Measurements from ENCODE around the gene KCNK7. TPM values are rescaled to one million over a fixed set of nuclear protein-coding genes. Genes with fewer than 3 reads are reported as not detected.

The KCNK7 gene
- total RNA-seq, 2 experiments from 2014 or later, result 0.29 to 0.31 TPM

DNA sequence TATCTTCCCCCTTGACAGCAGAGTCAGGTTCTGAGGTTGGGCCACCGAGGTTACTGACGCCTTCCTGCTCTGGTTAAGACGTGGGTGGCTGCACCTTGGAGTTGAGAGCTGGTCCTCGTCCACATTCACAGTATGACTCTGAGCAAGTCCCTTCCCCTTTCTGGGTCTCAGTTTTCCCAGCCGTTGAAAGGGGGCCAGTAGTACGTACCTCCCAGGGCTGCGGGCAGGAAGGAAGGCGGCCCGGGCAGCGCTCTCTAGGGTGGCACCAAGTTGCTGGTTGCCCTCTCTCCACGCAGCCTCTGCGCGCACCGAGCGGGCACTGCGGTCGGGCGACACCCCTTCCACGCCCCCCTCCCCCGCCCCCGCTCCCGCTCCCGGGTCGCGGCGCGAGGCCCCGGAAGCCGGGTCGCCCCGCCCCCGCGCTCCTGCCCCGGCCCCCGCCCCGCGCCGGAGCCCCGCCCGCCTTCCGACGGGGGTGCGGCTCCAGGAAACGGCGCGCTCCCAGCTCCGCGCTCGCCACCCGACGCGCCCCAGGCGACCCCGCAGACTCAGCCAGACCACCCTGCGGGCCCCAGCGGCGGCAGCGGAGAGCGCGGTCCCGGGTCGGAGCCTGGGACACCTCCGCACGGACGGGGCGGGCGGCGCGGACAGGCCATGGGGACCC, 19.9 kb downstream of the KCNK7 start, which contains the start of gene EHBP1L1:
Gene EHBP1L1, plus strand, starts transcription at position 486 of the 664 bp plus-strand sequence. CDS start 250 bp downstream, outside the sequence.
- CTCF ChIA-PET, result interaction anchor here (0.5 to 8.9 kb wide), 6 partner anchors 13 to 284 kb away, joined by 3 to 176 read pairs (median 4); partner anchors contain the start of gene MUS81
- H3K27ac Mint-ChIP-seq, result peak within 1 kb of the TSS; percentile 93
- H3K9me3 Mint-ChIP-seq, result no peaks in the 10 kb centered on the region
- H3K4me1 Mint-ChIP-seq (ENCODE audit: low read depth), result peaks cover 47% of the 10 kb centered on the region
- DNase-seq, result peak; percentile 87
- no peaks in the 10 kb centered on the region for H3K27me3 Mint-ChIP-seq
- intact Hi-C loops (cut with micrococcal nuclease), result loop anchor here (1.0 to 2.0 kb wide), 4 partner anchors 40 to 283 kb away; partner anchors contain the start of genes CFL1, PCNX3 and SIPA1
- peaks cover 41% of the 10 kb centered on the region for H3K36me3 Mint-ChIP-seq
- POLR2A ChIA-PET, result interaction anchor here (0.7 to 3.7 kb wide), 13 partner anchors 8 to 157 kb away, joined by 3 to 68 read pairs (median 5); partner anchors contain the start of genes KCNK7, MAP3K11, NEAT1 and PCNX3
- peak within 1 kb of the TSS; percentile 90 for H3K4me3 Mint-ChIP-seq

DNA sequence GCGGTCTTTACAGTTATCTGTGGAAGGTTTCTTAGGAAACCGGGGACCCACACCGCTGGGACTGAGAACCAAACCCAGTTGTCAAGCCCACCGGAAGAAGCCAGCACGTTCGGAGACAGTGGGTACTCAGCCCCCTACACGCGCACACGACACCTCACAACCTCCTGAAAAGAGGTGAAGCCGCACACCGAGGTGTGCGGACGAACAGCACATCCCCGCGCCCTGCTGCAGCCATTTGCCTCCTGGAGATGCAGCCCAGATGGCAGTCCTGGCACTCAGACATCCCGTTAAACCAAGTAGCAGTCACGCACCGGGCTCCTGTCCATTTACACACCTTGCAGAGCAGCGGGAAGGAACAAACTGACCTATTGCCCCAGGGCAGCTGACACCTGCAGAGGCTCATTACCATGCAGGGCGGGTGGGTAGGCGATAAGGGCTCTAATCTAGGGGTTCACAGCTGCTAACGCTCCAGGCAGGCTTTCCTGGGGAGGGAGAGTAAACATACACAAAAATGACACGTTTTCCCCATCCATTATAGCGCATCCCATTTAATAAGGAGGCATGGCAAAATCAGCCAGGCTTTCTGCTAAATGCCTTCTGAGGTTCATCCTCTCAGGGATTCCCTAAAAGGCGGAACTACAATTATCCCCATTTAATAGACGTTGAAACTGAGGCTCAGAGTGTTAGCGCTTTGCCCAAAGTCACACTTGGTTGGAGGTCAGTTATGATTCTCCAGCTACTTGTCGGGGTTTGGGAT, 20.6 kb downstream of the KCNK7 start:
- Mint-ChIP-seq H3K36me3 (peaks cover 40% of the 10 kb centered on the region), H3K9me3 (no peaks in the 10 kb centered on the region), H3K4me1 (ENCODE audit: low read depth) (peaks cover 50% of the 10 kb centered on the region), H3K4me3 (peak overlapping the region; percentile 90), H3K27ac (peak overlapping the region; percentile 93), H3K27me3 (no peaks in the 10 kb centered on the region)
- no peak for DNase-seq
- ChIA-PET CTCF (interaction anchor here (0.9 to 8.9 kb wide), 5 partner anchors 12 to 285 kb away, joined by 3 to 176 read pairs (median 4); partner anchors contain the start of gene MUS81), POLR2A (interaction anchor here (0.7 to 3.7 kb wide), 12 partner anchors 9 to 156 kb away, joined by 3 to 68 read pairs (median 4); partner anchors contain the start of genes KCNK7, MAP3K11, NEAT1 and PCNX3)
- intact Hi-C loops (cut with micrococcal nuclease), result loop anchor here (1.0 to 5.0 kb wide), 8 partner anchors 13 to 284 kb away; partner anchors contain the start of genes CFL1, PCNX3, SIPA1 and SLC25A45

DNA sequence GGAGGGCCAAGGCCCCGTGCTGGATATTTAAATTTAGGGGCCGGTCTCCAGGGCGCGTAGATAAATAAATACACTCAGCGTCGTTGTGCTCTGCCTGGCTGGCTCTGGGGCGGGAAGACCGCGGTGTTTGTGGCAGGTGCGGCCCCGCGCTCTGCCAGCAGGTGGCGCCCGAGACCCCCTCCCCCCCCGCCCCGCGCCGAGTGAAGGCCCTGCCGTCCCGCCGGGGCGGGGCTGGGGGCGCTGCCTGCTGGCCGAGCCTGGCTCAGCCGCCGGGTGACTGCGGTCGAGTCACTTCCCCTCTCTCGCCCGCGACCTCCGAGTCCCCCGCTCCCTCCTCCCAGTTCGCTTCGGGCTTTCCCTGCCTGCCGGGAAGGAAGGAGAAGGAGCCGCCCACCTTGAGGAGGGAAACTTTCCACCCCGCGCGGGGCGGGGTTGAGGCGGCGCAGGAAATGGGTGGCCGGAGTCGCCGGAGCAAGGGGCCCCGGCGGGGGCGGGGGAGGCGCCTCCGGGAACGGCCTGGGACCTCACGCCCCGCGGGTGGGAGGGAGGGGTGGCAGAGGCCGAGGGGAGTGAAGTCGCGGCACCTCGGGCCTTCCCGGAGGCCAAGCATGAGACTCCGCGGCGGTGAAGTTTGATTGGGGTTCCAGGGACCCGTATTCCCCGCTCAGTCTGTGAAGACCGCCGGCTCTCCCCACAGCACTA, 21.3 kb downstream of the KCNK7 start:
- intact Hi-C loops (cut with micrococcal nuclease), result loop anchor here (1.0 to 5.0 kb wide), 7 partner anchors 14 to 285 kb away; partner anchors contain the start of genes CFL1, SIPA1 and SLC25A45
- peak; percentile 96 for DNase-seq
- Mint-ChIP-seq H3K27ac (peak overlapping the region; percentile 93), H3K27me3 (no peaks in the 10 kb centered on the region), H3K36me3 (peaks cover 32% of the 10 kb centered on the region), H3K4me3 (peak overlapping the region; percentile 90), H3K4me1 (ENCODE audit: low read depth) (peaks cover 50% of the 10 kb centered on the region), H3K9me3 (no peaks in the 10 kb centered on the region)
- POLR2A ChIA-PET, result interaction anchor here (1.6 to 3.7 kb wide), 6 partner anchors 14 to 151 kb away, joined by 7 to 68 read pairs (median 14); partner anchors contain the start of genes MAP3K11, NEAT1 and PCNX3
- CTCF ChIA-PET, result interaction anchor here (0.7 to 8.9 kb wide), 7 partner anchors 14 to 49 kb away, joined by 3 to 176 read pairs (median 43); partner anchors contain the start of genes KCNK7, MAP3K11, PCNX3 and SCYL1

DNA sequence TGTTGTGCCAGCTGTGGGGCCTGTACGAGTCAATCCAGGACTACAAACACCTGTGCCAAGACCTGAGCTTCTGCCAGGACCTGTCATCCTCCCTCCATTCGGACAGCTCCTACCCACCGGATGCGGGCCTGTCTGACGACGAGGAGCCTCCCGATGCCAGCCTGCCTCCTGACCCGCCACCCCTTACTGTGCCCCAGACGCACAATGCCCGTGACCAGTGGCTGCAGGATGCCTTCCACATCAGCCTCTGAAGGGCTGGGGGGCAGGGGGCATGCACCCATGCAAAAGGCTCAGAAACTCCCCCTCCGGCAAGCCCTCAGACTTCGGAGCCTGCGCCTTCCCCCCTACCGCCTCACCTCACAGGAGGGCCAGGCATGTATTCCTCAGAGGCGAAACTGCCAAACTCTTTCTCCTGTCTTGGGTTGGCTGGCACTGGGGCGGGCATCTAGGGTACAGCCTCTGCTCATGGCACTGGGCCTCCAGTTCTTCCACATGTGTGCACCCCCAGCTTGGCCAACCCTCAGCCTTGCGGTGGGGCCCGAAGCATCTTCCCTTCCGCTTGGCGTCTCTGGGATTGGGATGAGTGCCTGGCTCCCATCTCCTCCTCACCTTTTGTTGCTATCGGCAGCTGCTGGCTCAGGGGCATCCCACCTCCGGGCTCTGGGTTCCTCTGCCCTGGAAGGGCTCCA, 22.1 kb downstream of the KCNK7 start:
- Mint-ChIP-seq H3K27me3 (no peaks in the 10 kb centered on the region), H3K4me3 (peak overlapping the region; percentile 79), H3K27ac (peak overlapping the region; percentile 83), H3K36me3 (peaks cover 32% of the 10 kb centered on the region), H3K4me1 (ENCODE audit: low read depth) (peaks cover 52% of the 10 kb centered on the region), H3K9me3 (no peaks in the 10 kb centered on the region)
- intact Hi-C loops (cut with micrococcal nuclease), result loop anchor here (1.0 to 5.0 kb wide), 7 partner anchors 15 to 285 kb away; partner anchors contain the start of genes CFL1, SIPA1 and SLC25A45
- peak; percentile 62 for DNase-seq
- POLR2A ChIA-PET, result interaction anchor here (0.5 to 3.2 kb wide), 8 partner anchors 13 to 1328 kb away, joined by 3 to 17 read pairs (median 4); partner anchors contain the start of gene PCNX3
- CTCF ChIA-PET, result interaction anchor here (0.6 to 8.9 kb wide), 17 partner anchors 11 to 258 kb away, joined by 3 to 176 read pairs (median 4); partner anchors contain the start of genes KCNK7, LTBP3, MAP3K11 and PCNX3

DNA sequence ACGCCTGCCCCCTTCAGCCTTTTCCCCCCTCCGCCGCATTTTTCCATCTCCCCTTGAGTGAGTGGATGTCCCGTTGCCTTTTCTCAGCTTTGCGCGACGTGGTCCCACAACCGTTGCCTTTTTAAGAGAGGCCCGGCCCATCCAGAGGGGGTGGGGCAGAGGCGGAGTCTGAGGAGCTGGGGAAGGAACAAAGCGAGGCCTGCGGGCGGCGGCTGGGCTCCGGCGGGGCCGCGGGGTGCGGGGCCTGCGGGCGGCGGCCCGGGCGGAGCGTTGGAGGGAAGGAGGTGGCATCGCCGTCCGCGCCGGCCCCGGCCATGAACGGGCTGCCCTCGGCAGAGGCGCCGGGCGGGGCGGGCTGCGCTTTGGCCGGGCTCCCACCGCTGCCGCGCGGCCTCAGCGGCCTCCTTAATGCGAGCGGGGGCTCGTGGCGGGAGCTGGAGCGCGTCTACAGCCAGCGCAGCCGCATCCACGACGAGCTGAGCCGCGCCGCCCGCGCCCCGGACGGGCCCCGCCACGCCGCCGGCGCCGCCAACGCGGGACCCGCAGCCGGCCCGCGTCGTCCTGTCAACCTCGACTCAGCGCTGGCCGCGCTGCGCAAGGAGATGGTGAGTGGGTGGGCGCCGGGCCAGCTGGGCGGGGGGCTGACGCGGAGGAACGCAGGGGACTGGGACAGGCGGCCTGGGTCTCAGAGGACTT, 23.1 kb downstream of the KCNK7 start, which contains the start of gene FAM89B:
Gene FAM89B, plus strand, starts transcription at position 183 of the 696 bp plus-strand sequence. Its CDS starts 132 bp downstream, at position 315.
- intact Hi-C loops (cut with micrococcal nuclease), result loop anchor here (5.0 kb wide), 2 partner anchors 80 to 190 kb away; partner anchors contain the start of gene SLC25A45
- Mint-ChIP-seq H3K36me3 (peaks cover 31% of the 10 kb centered on the region), H3K4me3 (peak within 1 kb of the TSS; percentile 100), H3K27ac (peak within 1 kb of the TSS; percentile 84), H3K27me3 (no peaks in the 10 kb centered on the region), H3K9me3 (no peaks in the 10 kb centered on the region), H3K4me1 (ENCODE audit: low read depth) (peaks cover 47% of the 10 kb centered on the region)
- DNase-seq, result peak; percentile 93
- CTCF ChIA-PET, result interaction anchor here (0.5 to 8.9 kb wide), 22 partner anchors 11 to 208 kb away, joined by 3 to 176 read pairs (median 3); partner anchors contain the start of genes KCNK7, LTBP3, MAP3K11 and PCNX3
- POLR2A ChIA-PET, result interaction anchor here (0.8 to 3.2 kb wide), 11 partner anchors 14 to 75 kb away, joined by 3 to 21 read pairs (median 4); partner anchors contain the start of gene PCNX3

DNA sequence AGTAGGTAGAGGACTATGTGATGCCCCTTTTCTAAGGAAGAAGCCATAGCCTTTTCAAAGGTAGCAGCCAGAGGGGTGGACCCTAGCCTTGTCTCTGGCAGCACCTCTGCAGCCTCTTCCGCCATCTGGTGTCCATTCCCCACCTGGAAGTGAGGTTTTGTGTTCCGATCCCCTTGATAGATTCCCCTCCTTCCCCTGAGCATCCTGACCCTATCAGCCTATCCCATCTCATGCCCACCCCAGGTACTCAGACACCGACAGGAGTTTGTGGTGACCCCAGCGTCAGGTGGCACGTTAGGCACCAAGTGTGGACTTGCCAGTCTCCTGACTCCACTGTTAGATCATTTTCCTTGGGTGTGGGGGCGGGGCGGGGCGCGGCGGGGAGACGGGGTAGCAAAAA, 23.7 kb downstream of the KCNK7 start:
- Mint-ChIP-seq H3K4me3 (peak overlapping the region; percentile 100), H3K27me3 (no peaks in the 10 kb centered on the region), H3K36me3 (peaks cover 31% of the 10 kb centered on the region), H3K9me3 (no peaks in the 10 kb centered on the region), H3K4me1 (ENCODE audit: low read depth) (peaks cover 50% of the 10 kb centered on the region), H3K27ac (peak overlapping the region; percentile 84)
- intact Hi-C loops (cut with micrococcal nuclease), result loop anchor here (5.0 kb wide), 2 partner anchors 80 to 190 kb away; partner anchors contain the start of gene SLC25A45
- POLR2A ChIA-PET, result interaction anchor here (0.9 to 3.8 kb wide), 7 partner anchors 12 to 65 kb away, joined by 3 to 28 read pairs (median 5); partner anchors contain the start of genes LTBP3 and PCNX3
- CTCF ChIA-PET, result interaction anchor here (1.0 to 8.9 kb wide), 14 partner anchors 11 to 74 kb away, joined by 3 to 176 read pairs (median 6); partner anchors contain the start of genes KCNK7, LTBP3, MAP3K11 and PCNX3
- DNase-seq, result peak; percentile 63

DNA sequence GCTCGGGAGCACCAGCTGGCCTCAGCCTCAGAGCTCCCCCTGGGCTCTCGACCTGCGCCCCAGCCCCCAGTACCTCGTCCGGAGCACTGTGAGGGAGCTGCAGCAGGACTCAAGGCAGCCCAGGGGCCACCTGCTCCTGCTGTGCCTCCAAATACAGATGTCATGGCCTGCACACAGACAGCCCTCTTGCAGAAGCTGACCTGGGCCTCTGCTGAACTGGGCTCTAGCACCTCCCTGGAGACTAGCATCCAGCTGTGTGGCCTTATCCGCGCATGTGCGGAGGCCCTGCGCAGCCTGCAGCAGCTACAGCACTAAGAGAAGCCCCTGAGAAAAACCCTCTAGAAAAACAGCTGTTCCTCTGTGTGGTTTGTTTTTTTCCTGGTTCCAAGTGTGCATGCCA, 24.2 kb downstream of the KCNK7 start:
- peaks cover 55% of the 10 kb centered on the region for H3K4me1 Mint-ChIP-seq (ENCODE audit: low read depth)
- H3K4me3 Mint-ChIP-seq, result peak overlapping the region; percentile 100
- peak overlapping the region; percentile 84 for H3K27ac Mint-ChIP-seq
- no peak for DNase-seq
- intact Hi-C loops (cut with micrococcal nuclease), result loop anchor here (5.0 kb wide), 2 partner anchors 81 to 189 kb away; partner anchors contain the start of gene SLC25A45
- H3K36me3 Mint-ChIP-seq, result peaks cover 26% of the 10 kb centered on the region
- no peaks in the 10 kb centered on the region for H3K27me3 Mint-ChIP-seq
- H3K9me3 Mint-ChIP-seq, result no peaks in the 10 kb centered on the region
- ChIA-PET POLR2A (interaction anchor here (1.3 to 3.8 kb wide), 7 partner anchors 12 to 148 kb away, joined by 3 to 28 read pairs (median 7); partner anchors contain the start of genes LTBP3, NEAT1 and PCNX3), CTCF (interaction anchor here (1.0 to 8.9 kb wide), 12 partner anchors 12 to 74 kb away, joined by 3 to 176 read pairs (median 8); partner anchors contain the start of genes KCNK7, LTBP3, MAP3K11 and PCNX3)

DNA sequence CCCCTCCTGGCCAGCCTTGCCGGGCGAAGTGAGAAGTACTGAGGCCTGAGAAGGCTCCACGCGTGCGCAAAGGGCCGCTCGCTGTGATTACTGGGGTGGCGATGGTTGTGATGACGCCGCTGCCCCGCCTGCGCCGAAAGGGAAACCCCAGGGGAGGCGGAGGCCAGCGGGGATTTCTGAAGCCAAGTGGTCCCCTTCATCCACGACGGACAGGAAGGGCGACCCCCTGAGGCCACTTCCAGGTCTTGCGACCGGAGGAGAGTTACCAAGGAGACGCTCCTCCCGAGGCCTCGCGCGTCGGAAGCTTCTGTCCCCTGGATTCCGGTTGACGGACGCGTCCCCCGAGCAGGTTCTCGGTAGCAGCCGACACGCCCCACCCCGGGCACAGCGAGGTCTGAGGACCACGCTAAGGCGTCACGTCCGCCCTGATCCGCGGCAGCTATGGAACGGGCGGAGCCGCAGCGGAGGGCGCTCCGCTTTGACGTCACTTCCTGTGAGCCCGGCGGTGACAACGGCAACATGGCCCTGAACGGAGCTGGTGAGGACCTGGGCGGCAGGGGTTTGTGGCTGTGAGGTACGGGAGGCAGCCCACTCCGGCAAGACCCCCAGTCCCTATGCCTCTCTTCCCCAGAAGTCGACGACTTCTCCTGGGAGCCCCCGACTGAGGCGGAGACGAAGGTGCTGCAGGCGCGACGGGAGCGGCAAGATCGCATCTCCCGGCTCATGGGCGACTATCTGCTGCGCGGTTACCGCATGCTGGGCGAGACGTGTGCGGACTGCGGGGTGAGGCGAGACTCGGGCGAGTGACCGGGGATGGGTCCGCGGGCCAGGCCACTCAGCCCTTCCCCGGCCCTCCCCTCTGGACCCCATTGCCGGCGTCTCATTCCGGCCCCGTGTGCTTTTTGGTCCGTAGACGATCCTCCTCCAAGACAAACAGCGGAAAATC, 25.4 kb downstream of the KCNK7 start, which contains the start of gene ZNRD2:
Gene ZNRD2, plus strand, starts transcription at position 505 of the 946 bp plus-strand sequence. Its CDS starts 15 bp downstream, at position 520.
- Mint-ChIP-seq H3K36me3 (peaks cover 22% of the 10 kb centered on the region), H3K4me3 (peak within 1 kb of the TSS; percentile 100), H3K9me3 (no peaks in the 10 kb centered on the region), H3K4me1 (ENCODE audit: low read depth) (peaks cover 62% of the 10 kb centered on the region), H3K27ac (peak within 1 kb of the TSS; percentile 95), H3K27me3 (no peaks in the 10 kb centered on the region)
- POLR2A ChIA-PET, result interaction anchor here (0.5 to 3.8 kb wide), 16 partner anchors 10 to 289 kb away, joined by 3 to 28 read pairs (median 4); partner anchors contain the start of genes CFL1, LTBP3, MALAT1 and NEAT1
- CTCF ChIA-PET, result interaction anchor here (1.0 to 8.9 kb wide), 11 partner anchors 13 to 203 kb away, joined by 3 to 176 read pairs (median 8); partner anchors contain the start of genes KCNK7, MAP3K11 and PCNX3
- intact Hi-C loops (cut with micrococcal nuclease), result loop anchor here (1.0 to 5.0 kb wide), 5 partner anchors 24 to 188 kb away; partner anchors contain the start of genes PCNX3 and SLC25A45
- peak; percentile 100 for DNase-seq

Data from activated CD4-positive, alpha-beta memory T cell treated with anti-CD3 and anti-CD28 coated beads for 36 hours (primary cell).